Measurements from ENCODE around the gene RASL10B.

Gene RASL10B

GRCh38 chr17:35731917-35732805, 722 bp downstream of the RASL10B start:
- DNase-seq (ENCODE audit: extremely low spot score): no peak

GRCh38 chr17:35732806-35733136, 1.3 kb downstream of the RASL10B start:
- CTCF ChIA-PET: interaction anchor here (0.6 kb wide), 1 partner anchor 115 kb away, joined by 4 read pairs; no protein-coding TSS in a partner anchor
- no peak for DNase-seq (ENCODE audit: extremely low spot score)
- POLR2A ChIA-PET: interaction anchor here (1.1 to 1.5 kb wide), 2 partner anchors 20 to 146 kb away, joined by 3 to 4 read pairs; partner anchors contain the start of genes AP2B1 and GAS2L2
- TF ChIP-seq FOXM1 (IDR thresholded peaks at IDR 0.05; ENCODE audit: borderline replicate concordance) (no peak), BHLHE40 (IDR thresholded peaks at IDR 0.05; ENCODE audit: borderline replicate concordance) (no peak), SP1 (IDR thresholded peaks at IDR 0.05) (no peak), ELF4 (IDR thresholded peaks at IDR 0.05) (no peak), ZNF384 (IDR thresholded peaks at IDR 0.05) (no peak), ARNT (IDR thresholded peaks at IDR 0.05) (no peak), TARDBP (IDR thresholded peaks at IDR 0.05) (no peak), PKNOX1 (IDR thresholded peaks at IDR 0.05) (no peak), FOXA1 (IDR thresholded peaks at IDR 0.05) (no peak), SUZ12 (IDR thresholded peaks at IDR 0.05) (no peak), LEF1 (IDR thresholded peaks at IDR 0.05; ENCODE audit: borderline replicate concordance) (no peak), FOXK2 (IDR thresholded peaks at IDR 0.05) (no peak), L3MBTL2 (conservative IDR thresholded peaks at IDR 0.05) (no peak), CTBP1 (IDR thresholded peaks at IDR 0.05; ENCODE audit: borderline replicate concordance) (no peak), HDGF (IDR thresholded peaks at IDR 0.05; ENCODE audit: borderline replicate concordance) (no peak), NFRKB (IDR thresholded peaks at IDR 0.05) (no peak)

More at GRCh38 chr17:35731917-35732805, 722 bp downstream of the RASL10B start:
- ChIA-PET CTCF (interaction anchor here (0.6 to 1.2 kb wide), 2 partner anchors 15 to 19 kb away, joined by 3 to 4 read pairs; no protein-coding TSS in a partner anchor), POLR2A (interaction anchor here (0.9 to 1.5 kb wide), 5 partner anchors 9 to 154 kb away, joined by 3 to 5 read pairs (median 4); partner anchors contain the start of genes AP2B1, GAS2L2 and PEX12)
- TF ChIP-seq ELF4 (IDR thresholded peaks at IDR 0.05) (no peak), LEF1 (IDR thresholded peaks at IDR 0.05; ENCODE audit: borderline replicate concordance) (no peak), L3MBTL2 (conservative IDR thresholded peaks at IDR 0.05) (no peak), ZNF384 (IDR thresholded peaks at IDR 0.05) (no peak), FOXK2 (IDR thresholded peaks at IDR 0.05) (no peak), FOXA1 (IDR thresholded peaks at IDR 0.05) (no peak), FOXM1 (IDR thresholded peaks at IDR 0.05; ENCODE audit: borderline replicate concordance) (no peak), BHLHE40 (IDR thresholded peaks at IDR 0.05; ENCODE audit: borderline replicate concordance) (no peak), ARNT (IDR thresholded peaks at IDR 0.05) (no peak), SP1 (IDR thresholded peaks at IDR 0.05) (no peak), PKNOX1 (IDR thresholded peaks at IDR 0.05) (no peak), HDGF (IDR thresholded peaks at IDR 0.05; ENCODE audit: borderline replicate concordance) (no peak), SUZ12 (IDR thresholded peaks at IDR 0.05) (no peak), NFRKB (IDR thresholded peaks at IDR 0.05) (no peak), TARDBP (IDR thresholded peaks at IDR 0.05) (no peak), CTBP1 (IDR thresholded peaks at IDR 0.05; ENCODE audit: borderline replicate concordance) (no peak)

GRCh38 chr17:35733366-35733765, 1.9 kb downstream of the RASL10B start:
- ChIA-PET CTCF (interaction anchor here (0.6 kb wide), 1 partner anchor 114 kb away, joined by 4 read pairs; no protein-coding TSS in a partner anchor), POLR2A (interaction anchor here (1.1 to 1.5 kb wide), 2 partner anchors 20 to 146 kb away, joined by 3 to 4 read pairs; partner anchors contain the start of genes AP2B1 and GAS2L2)
- TF ChIP-seq FOXM1 (IDR thresholded peaks at IDR 0.05; ENCODE audit: borderline replicate concordance): no peak
- TF ChIP-seq ELF4 (IDR thresholded peaks at IDR 0.05): no peak
- TF ChIP-seq SUZ12 (IDR thresholded peaks at IDR 0.05): no peak
- no peak for TF ChIP-seq LEF1 (IDR thresholded peaks at IDR 0.05; ENCODE audit: borderline replicate concordance)
- TF ChIP-seq BHLHE40 (IDR thresholded peaks at IDR 0.05; ENCODE audit: borderline replicate concordance): no peak
- no peak for TF ChIP-seq NFRKB (IDR thresholded peaks at IDR 0.05)
- TF ChIP-seq TARDBP (IDR thresholded peaks at IDR 0.05): no peak
- TF ChIP-seq PKNOX1 (IDR thresholded peaks at IDR 0.05): no peak
- TF ChIP-seq FOXK2 (IDR thresholded peaks at IDR 0.05): no peak
- TF ChIP-seq CTBP1 (IDR thresholded peaks at IDR 0.05; ENCODE audit: borderline replicate concordance): no peak
- no peak for TF ChIP-seq L3MBTL2 (conservative IDR thresholded peaks at IDR 0.05)
- TF ChIP-seq ZNF384 (IDR thresholded peaks at IDR 0.05): no peak
- no peak for TF ChIP-seq ARNT (IDR thresholded peaks at IDR 0.05)
- no peak for TF ChIP-seq FOXA1 (IDR thresholded peaks at IDR 0.05)
- no peak for TF ChIP-seq HDGF (IDR thresholded peaks at IDR 0.05; ENCODE audit: borderline replicate concordance)
- TF ChIP-seq SP1 (IDR thresholded peaks at IDR 0.05): no peak
- DNase-seq (ENCODE audit: extremely low spot score): no peak

GRCh38 chr17:35734396-35734795, 3.0 kb downstream of the RASL10B start:
- TF ChIP-seq TARDBP (IDR thresholded peaks at IDR 0.05): no peak
- TF ChIP-seq SUZ12 (IDR thresholded peaks at IDR 0.05): no peak
- TF ChIP-seq FOXM1 (IDR thresholded peaks at IDR 0.05; ENCODE audit: borderline replicate concordance): no peak
- no peak for TF ChIP-seq ARNT (IDR thresholded peaks at IDR 0.05)
- TF ChIP-seq FOXA1 (IDR thresholded peaks at IDR 0.05): no peak
- TF ChIP-seq CTBP1 (IDR thresholded peaks at IDR 0.05; ENCODE audit: borderline replicate concordance): no peak
- TF ChIP-seq SP1 (IDR thresholded peaks at IDR 0.05): no peak
- no peak for TF ChIP-seq FOXK2 (IDR thresholded peaks at IDR 0.05)
- no peak for TF ChIP-seq LEF1 (IDR thresholded peaks at IDR 0.05; ENCODE audit: borderline replicate concordance)
- TF ChIP-seq BHLHE40 (IDR thresholded peaks at IDR 0.05; ENCODE audit: borderline replicate concordance): no peak
- no peak for TF ChIP-seq PKNOX1 (IDR thresholded peaks at IDR 0.05)
- no peak for TF ChIP-seq HDGF (IDR thresholded peaks at IDR 0.05; ENCODE audit: borderline replicate concordance)
- no peak for TF ChIP-seq ELF4 (IDR thresholded peaks at IDR 0.05)
- ChIA-PET CTCF (no interaction called here), POLR2A (no interaction called here)
- DNase-seq (ENCODE audit: extremely low spot score): no peak
